Activated naive CD8-positive, alpha-beta T cell (primary cell): Measurements from ENCODE around the gene SLC35F1.
"Not testable (repeated sequence)": the region's sequence is repeated elsewhere in the genome, so short reads cannot be mapped to it uniquely, and the experiment has no call there.

Source experiments
- H3K27ac Mint-ChIP-seq: one replicate; pipeline ENCODE4 v1.8.0; 2021; ENCODE audit warnings: mixed read lengths
- H3K27me3 Mint-ChIP-seq: one replicate; pipeline ENCODE4 v1.8.0; 2021; ENCODE audit warnings: mixed read lengths
- H3K36me3 Mint-ChIP-seq: one replicate; pipeline ENCODE4 v1.8.0; 2021; ENCODE audit warnings: mixed read lengths
- H3K4me1 Mint-ChIP-seq: one replicate; pipeline ENCODE4 v1.8.0; 2021; ENCODE audit warnings: low read depth, mixed read lengths
- H3K4me3 Mint-ChIP-seq: one replicate; pipeline ENCODE4 v1.8.0; 2021; ENCODE audit warnings: mild to moderate bottlenecking, mixed read lengths
- H3K9me3 Mint-ChIP-seq: one replicate; pipeline ENCODE4 v1.8.0; 2021; ENCODE audit warnings: low read depth, mixed read lengths

SLC35F1 gene

GRCh38 chr6:117992856-117993255, 85.8 kb downstream of the SLC35F1 start:
- Mint-ChIP-seq H3K9me3 (no peaks in the 10 kb centered on the region), H3K4me1 (no peaks in the 10 kb centered on the region), H3K27ac (no peak overlapping the region), H3K4me3 (no peak overlapping the region), H3K27me3 (peaks cover 8% of the 10 kb centered on the region), H3K36me3 (no peaks in the 10 kb centered on the region)

- H3K4me1 Mint-ChIP-seq = no peaks in the 10 kb centered on the region
- H3K36me3 Mint-ChIP-seq = peaks cover 2% of the 10 kb centered on the region
- H3K27ac Mint-ChIP-seq = no peak overlapping the region
- H3K27me3 Mint-ChIP-seq = peaks cover 16% of the 10 kb centered on the region
- no peak overlapping the region for H3K4me3 Mint-ChIP-seq
- H3K9me3 Mint-ChIP-seq = no peaks in the 10 kb centered on the region
Measured at GRCh38 chr6:118012944-118013343, 105.9 kb downstream of the SLC35F1 start.

- H3K27me3 Mint-ChIP-seq = peaks cover 7% of the 10 kb centered on the region
- no peaks in the 10 kb centered on the region for H3K9me3 Mint-ChIP-seq
- no peaks in the 10 kb centered on the region for H3K36me3 Mint-ChIP-seq
- no peak overlapping the region for H3K4me3 Mint-ChIP-seq
- H3K4me1 Mint-ChIP-seq = no peaks in the 10 kb centered on the region
- no peak overlapping the region for H3K27ac Mint-ChIP-seq
Measured at GRCh38 chr6:118016532-118016931, 109.5 kb downstream of the SLC35F1 start.

- H3K27ac Mint-ChIP-seq = no peak overlapping the region
- H3K4me3 Mint-ChIP-seq = no peak overlapping the region
- no peaks in the 10 kb centered on the region for H3K4me1 Mint-ChIP-seq
- no peaks in the 10 kb centered on the region for H3K9me3 Mint-ChIP-seq
- peaks cover 10% of the 10 kb centered on the region for H3K27me3 Mint-ChIP-seq
- no peaks in the 10 kb centered on the region for H3K36me3 Mint-ChIP-seq
Measured at GRCh38 chr6:118017301-118017848, 110.3 kb downstream of the SLC35F1 start.

GRCh38 chr6:118023771-118024170, 116.7 kb downstream of the SLC35F1 start:
- Mint-ChIP-seq H3K4me3 (no peak overlapping the region), H3K27ac (no peak overlapping the region), H3K27me3 (peaks cover 4% of the 10 kb centered on the region), H3K4me1 (no peaks in the 10 kb centered on the region), H3K9me3 (no peaks in the 10 kb centered on the region), H3K36me3 (no peaks in the 10 kb centered on the region)

- H3K27me3 Mint-ChIP-seq = no peaks in the 10 kb centered on the region
- no peak overlapping the region for H3K27ac Mint-ChIP-seq
- H3K9me3 Mint-ChIP-seq = peaks cover 7% of the 10 kb centered on the region
- H3K4me1 Mint-ChIP-seq = no peaks in the 10 kb centered on the region
- H3K4me3 Mint-ChIP-seq = no peak overlapping the region
- no peaks in the 10 kb centered on the region for H3K36me3 Mint-ChIP-seq
Measured at GRCh38 chr6:118029967-118030366, 122.9 kb downstream of the SLC35F1 start.

- not testable (repeated sequence) for H3K9me3 Mint-ChIP-seq, H3K36me3 Mint-ChIP-seq, H3K4me3 Mint-ChIP-seq, H3K27me3 Mint-ChIP-seq, H3K4me1 Mint-ChIP-seq, H3K27ac Mint-ChIP-seq
Measured at GRCh38 chr6:118037479-118037878, 130.4 kb downstream of the SLC35F1 start.

- Mint-ChIP-seq H3K4me3 (no peak overlapping the region), H3K27me3 (peaks cover 3% of the 10 kb centered on the region), H3K27ac (no peak overlapping the region), H3K9me3 (no peaks in the 10 kb centered on the region), H3K4me1 (no peaks in the 10 kb centered on the region), H3K36me3 (no peaks in the 10 kb centered on the region)
Measured at GRCh38 chr6:118042855-118043254, 135.8 kb downstream of the SLC35F1 start.

GRCh38 chr6:118044275-118044674, 137.2 kb downstream of the SLC35F1 start:
- no peak overlapping the region for H3K4me3 Mint-ChIP-seq
- no peaks in the 10 kb centered on the region for H3K4me1 Mint-ChIP-seq

GRCh38 chr6:118054082-118054481, 147.0 kb downstream of the SLC35F1 start:
- Mint-ChIP-seq H3K36me3 (no peaks in the 10 kb centered on the region), H3K4me1 (no peaks in the 10 kb centered on the region), H3K4me3 (no peak overlapping the region), H3K27me3 (no peaks in the 10 kb centered on the region), H3K27ac (no peak overlapping the region), H3K9me3 (no peaks in the 10 kb centered on the region)

More at GRCh38 chr6:118044275-118044674, 137.2 kb downstream of the SLC35F1 start:
- no peaks in the 10 kb centered on the region for H3K9me3 Mint-ChIP-seq
- H3K27ac Mint-ChIP-seq = no peak overlapping the region
- H3K36me3 Mint-ChIP-seq = no peaks in the 10 kb centered on the region
- H3K27me3 Mint-ChIP-seq = peaks cover 4% of the 10 kb centered on the region

GRCh38 chr6:118061666-118062065, 154.6 kb downstream of the SLC35F1 start:
- no peak overlapping the region for H3K4me3 Mint-ChIP-seq
- peaks cover 5% of the 10 kb centered on the region for H3K27me3 Mint-ChIP-seq
- H3K36me3 Mint-ChIP-seq = no peaks in the 10 kb centered on the region
- H3K27ac Mint-ChIP-seq = no peak overlapping the region
- H3K9me3 Mint-ChIP-seq = no peaks in the 10 kb centered on the region
- H3K4me1 Mint-ChIP-seq = no peaks in the 10 kb centered on the region

- H3K36me3 Mint-ChIP-seq = no peaks in the 10 kb centered on the region
- no peak overlapping the region for H3K4me3 Mint-ChIP-seq
- no peak overlapping the region for H3K27ac Mint-ChIP-seq
- H3K9me3 Mint-ChIP-seq = no peaks in the 10 kb centered on the region
- no peaks in the 10 kb centered on the region for H3K4me1 Mint-ChIP-seq
- H3K27me3 Mint-ChIP-seq = peaks cover 6% of the 10 kb centered on the region
Measured at GRCh38 chr6:118080547-118080946, 173.5 kb downstream of the SLC35F1 start.

- peaks cover 14% of the 10 kb centered on the region for H3K27me3 Mint-ChIP-seq
- no peaks in the 10 kb centered on the region for H3K36me3 Mint-ChIP-seq
- no peak overlapping the region for H3K27ac Mint-ChIP-seq
- H3K4me3 Mint-ChIP-seq = no peak overlapping the region
- no peaks in the 10 kb centered on the region for H3K9me3 Mint-ChIP-seq
- no peaks in the 10 kb centered on the region for H3K4me1 Mint-ChIP-seq
Measured at GRCh38 chr6:118083711-118084110, 176.6 kb downstream of the SLC35F1 start.

- Mint-ChIP-seq H3K36me3 (no peaks in the 10 kb centered on the region), H3K27me3 (peaks cover 14% of the 10 kb centered on the region), H3K4me3 (no peak overlapping the region), H3K27ac (no peak overlapping the region), H3K9me3 (peaks cover 1% of the 10 kb centered on the region), H3K4me1 (no peaks in the 10 kb centered on the region)
Measured at GRCh38 chr6:118085665-118086064, 178.6 kb downstream of the SLC35F1 start.

- Mint-ChIP-seq H3K27ac (no peak overlapping the region), H3K9me3 (peaks cover 5% of the 10 kb centered on the region), H3K4me3 (no peak overlapping the region), H3K27me3 (peaks cover 11% of the 10 kb centered on the region), H3K36me3 (no peaks in the 10 kb centered on the region), H3K4me1 (no peaks in the 10 kb centered on the region)
Measured at GRCh38 chr6:118086159-118086558, 179.1 kb downstream of the SLC35F1 start.

- Mint-ChIP-seq H3K36me3 (no peaks in the 10 kb centered on the region), H3K9me3 (peaks cover 20% of the 10 kb centered on the region), H3K27me3 (peaks cover 10% of the 10 kb centered on the region), H3K4me3 (no peak overlapping the region), H3K27ac (no peak overlapping the region), H3K4me1 (no peaks in the 10 kb centered on the region)
Measured at GRCh38 chr6:118092086-118092485, 185.0 kb downstream of the SLC35F1 start.
